Activated CD4-positive, alpha-beta T cell treated with anti-CD3 and anti-CD28 coated beads, Interleukin-2, amount 10 ng/mL, durations not matched to agents 24 days and 14 days (primary cell): Measurements from ENCODE around the gene ZNF804A. TPM values are rescaled to one million over a fixed set of nuclear protein-coding genes. Genes with fewer than 3 reads are reported as not detected.

Experiments used
- DNase-seq: peaks from one replicate; pipeline ENCODE4 v3.0.0; 2022
- H3K27ac Mint-ChIP-seq: one replicate; pipeline ENCODE4 v1.8.0; 2022; ENCODE audit warnings: mild to moderate bottlenecking, mixed read lengths
- H3K27me3 Mint-ChIP-seq: one replicate; pipeline ENCODE4 v1.8.0; 2022; ENCODE audit warnings: mixed read lengths
- H3K36me3 Mint-ChIP-seq: one replicate; pipeline ENCODE4 v1.8.0; 2022; ENCODE audit warnings: low read depth, mild to moderate bottlenecking, mixed read lengths
- H3K4me1 Mint-ChIP-seq: one replicate; pipeline ENCODE4 v1.8.0; 2021; ENCODE audit warnings: mixed read lengths
- H3K4me3 Mint-ChIP-seq: one replicate; pipeline ENCODE4 v1.8.0; 2022; ENCODE audit warnings: mild to moderate bottlenecking, moderate library complexity, mixed read lengths
- H3K9me3 Mint-ChIP-seq: one replicate; pipeline ENCODE4 v1.8.0; 2021; ENCODE audit warnings: mixed read lengths
- intact Hi-C: fragments of 100-400 bp; cut with micrococcal nuclease; formaldehyde crosslinking; loops from one replicate; pipeline ENCODE4 v1.15.1; 2023
- total RNA-seq: library from RNA; stranded (reverse); gene quantifications from 2 replicates; pipeline ENCODE4 v1.2.3, GENCODE V29; 2022

ZNF804A gene
- total RNA-seq, 1 donor from 2014 or later: not detected

DNA sequence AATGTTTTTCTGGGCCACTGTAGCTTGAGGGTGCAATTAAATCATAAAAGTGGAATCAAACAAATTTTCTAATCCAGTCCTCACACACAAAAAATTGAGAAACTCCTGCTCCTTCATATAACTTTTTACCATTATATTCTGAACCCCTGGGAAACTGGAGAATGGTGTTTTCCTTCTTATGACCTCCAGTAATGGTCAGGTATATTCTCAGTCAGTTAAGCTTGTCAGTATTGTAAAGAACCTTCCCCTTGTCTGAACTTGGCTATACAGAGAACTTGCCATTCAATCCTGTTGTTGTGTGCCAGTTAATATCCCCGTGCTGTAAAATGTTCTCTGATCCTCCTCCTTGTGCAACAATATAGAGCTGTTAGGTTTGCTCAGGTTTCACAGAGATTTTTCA, 39.5 kb downstream of the ZNF804A start:
- H3K27ac Mint-ChIP-seq: no peak overlapping the region
- no peaks in the 10 kb centered on the region for H3K36me3 Mint-ChIP-seq
- DNase-seq: no peak
- no peaks in the 10 kb centered on the region for H3K27me3 Mint-ChIP-seq
- no peak overlapping the region for H3K4me3 Mint-ChIP-seq
- H3K9me3 Mint-ChIP-seq: no peaks in the 10 kb centered on the region
- intact Hi-C loops: no loop called here
- H3K4me1 Mint-ChIP-seq: no peaks in the 10 kb centered on the region

- DNase-seq: no peak
- Mint-ChIP-seq H3K36me3 (no peaks in the 10 kb centered on the region), H3K9me3 (no peaks in the 10 kb centered on the region), H3K27ac (no peak overlapping the region), H3K4me3 (no peak overlapping the region), H3K27me3 (no peaks in the 10 kb centered on the region), H3K4me1 (no peaks in the 10 kb centered on the region)
- intact Hi-C loops: no loop called here
Observed at GRCh38 chr2:184644685-184645084, 46.4 kb downstream of the ZNF804A start.

DNA sequence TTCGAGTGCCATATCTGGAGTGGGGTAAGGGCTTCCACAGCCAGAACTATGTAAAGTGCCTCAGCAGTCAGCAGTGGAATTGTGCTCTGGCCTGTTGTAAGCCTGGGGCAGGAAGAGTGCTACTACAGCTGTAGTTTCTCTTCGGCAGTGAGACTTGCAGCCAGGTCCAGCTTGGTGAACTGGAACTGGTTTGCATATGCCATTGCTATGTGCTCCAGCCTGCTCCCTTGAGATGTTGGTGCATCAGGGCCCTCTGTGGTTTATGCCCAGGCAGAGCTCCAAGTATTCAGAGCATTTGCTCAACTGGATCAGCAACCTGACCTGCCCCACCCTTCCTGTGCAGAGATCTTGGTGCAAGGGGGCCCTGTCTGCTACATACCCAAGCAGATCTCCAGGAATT, 47.8 kb downstream of the ZNF804A start:
- Mint-ChIP-seq H3K27ac (no peak overlapping the region), H3K36me3 (no peaks in the 10 kb centered on the region), H3K27me3 (no peaks in the 10 kb centered on the region), H3K4me3 (no peak overlapping the region), H3K9me3 (no peaks in the 10 kb centered on the region), H3K4me1 (no peaks in the 10 kb centered on the region)
- DNase-seq: no peak
- intact Hi-C loops: no loop called here

DNA sequence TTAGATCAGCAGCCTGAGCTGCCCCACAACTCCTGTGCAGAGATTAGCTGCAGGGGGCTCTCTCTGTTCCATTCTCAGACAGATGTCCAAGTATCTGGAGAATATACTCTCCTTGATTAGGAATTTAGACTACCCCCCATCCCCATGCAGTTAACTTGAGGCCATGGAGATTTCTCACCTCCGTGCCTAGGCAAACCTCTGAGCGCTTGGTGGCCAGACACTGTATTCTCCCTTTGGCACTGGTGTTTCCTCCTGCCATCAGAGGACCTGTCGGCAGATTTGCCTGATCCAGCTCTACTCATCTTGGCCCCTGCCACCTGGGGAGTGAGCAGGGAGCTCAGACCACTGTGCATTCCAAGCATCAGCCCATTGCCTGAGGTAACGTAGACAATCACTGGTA, 48.3 kb downstream of the ZNF804A start:
- Mint-ChIP-seq H3K9me3 (no peaks in the 10 kb centered on the region), H3K4me3 (no peak overlapping the region), H3K36me3 (no peaks in the 10 kb centered on the region), H3K27me3 (no peaks in the 10 kb centered on the region), H3K4me1 (no peaks in the 10 kb centered on the region), H3K27ac (no peak overlapping the region)
- no peak for DNase-seq
- intact Hi-C loops: no loop called here

DNA sequence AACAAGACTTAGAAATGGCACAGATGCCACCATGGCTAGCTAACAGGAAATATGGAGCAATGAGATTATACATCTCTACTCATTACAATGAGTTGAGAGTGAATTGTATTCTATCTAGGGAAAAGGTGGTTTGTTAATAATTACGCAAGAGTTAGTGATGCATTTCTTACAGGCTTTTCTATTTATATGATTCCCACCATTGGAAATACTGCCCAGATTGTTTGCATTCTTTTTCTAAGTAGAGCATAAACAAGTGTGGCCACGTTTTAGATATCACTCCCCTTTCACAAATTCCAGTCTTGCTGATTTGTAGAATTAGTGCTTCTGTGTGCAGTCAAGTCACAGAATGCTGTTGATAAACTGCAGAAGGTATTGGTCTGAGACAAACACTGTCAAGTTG, 56.6 kb downstream of the ZNF804A start:
- Mint-ChIP-seq H3K9me3 (no peaks in the 10 kb centered on the region), H3K27me3 (no peaks in the 10 kb centered on the region), H3K36me3 (no peaks in the 10 kb centered on the region), H3K27ac (no peak overlapping the region), H3K4me3 (no peak overlapping the region), H3K4me1 (no peaks in the 10 kb centered on the region)
- intact Hi-C loops: no loop called here
- no peak for DNase-seq

DNA sequence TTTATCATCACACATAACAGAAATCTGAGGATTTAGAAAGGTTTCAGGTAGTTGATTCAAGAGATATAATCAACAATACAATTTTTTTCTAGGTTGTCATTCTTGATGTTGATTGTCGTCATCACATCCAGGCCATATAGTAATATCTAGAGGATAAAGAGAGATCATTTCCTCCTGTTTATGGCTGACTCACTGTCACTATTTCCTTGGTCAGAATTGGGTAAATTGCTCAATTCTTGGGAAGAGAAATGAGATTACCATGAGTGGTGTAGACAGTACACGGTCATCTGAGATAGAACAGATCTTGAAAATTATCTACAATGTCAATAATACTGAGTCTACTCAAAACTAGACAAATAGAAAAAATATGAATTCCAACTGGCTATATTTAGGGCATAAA, 78.8 kb downstream of the ZNF804A start:
- H3K27me3 Mint-ChIP-seq: no peaks in the 10 kb centered on the region
- no peaks in the 10 kb centered on the region for H3K36me3 Mint-ChIP-seq
- H3K9me3 Mint-ChIP-seq: no peaks in the 10 kb centered on the region
- intact Hi-C loops: no loop called here
- no peaks in the 10 kb centered on the region for H3K4me1 Mint-ChIP-seq
- no peak overlapping the region for H3K27ac Mint-ChIP-seq
- no peak for DNase-seq
- no peak overlapping the region for H3K4me3 Mint-ChIP-seq

DNA sequence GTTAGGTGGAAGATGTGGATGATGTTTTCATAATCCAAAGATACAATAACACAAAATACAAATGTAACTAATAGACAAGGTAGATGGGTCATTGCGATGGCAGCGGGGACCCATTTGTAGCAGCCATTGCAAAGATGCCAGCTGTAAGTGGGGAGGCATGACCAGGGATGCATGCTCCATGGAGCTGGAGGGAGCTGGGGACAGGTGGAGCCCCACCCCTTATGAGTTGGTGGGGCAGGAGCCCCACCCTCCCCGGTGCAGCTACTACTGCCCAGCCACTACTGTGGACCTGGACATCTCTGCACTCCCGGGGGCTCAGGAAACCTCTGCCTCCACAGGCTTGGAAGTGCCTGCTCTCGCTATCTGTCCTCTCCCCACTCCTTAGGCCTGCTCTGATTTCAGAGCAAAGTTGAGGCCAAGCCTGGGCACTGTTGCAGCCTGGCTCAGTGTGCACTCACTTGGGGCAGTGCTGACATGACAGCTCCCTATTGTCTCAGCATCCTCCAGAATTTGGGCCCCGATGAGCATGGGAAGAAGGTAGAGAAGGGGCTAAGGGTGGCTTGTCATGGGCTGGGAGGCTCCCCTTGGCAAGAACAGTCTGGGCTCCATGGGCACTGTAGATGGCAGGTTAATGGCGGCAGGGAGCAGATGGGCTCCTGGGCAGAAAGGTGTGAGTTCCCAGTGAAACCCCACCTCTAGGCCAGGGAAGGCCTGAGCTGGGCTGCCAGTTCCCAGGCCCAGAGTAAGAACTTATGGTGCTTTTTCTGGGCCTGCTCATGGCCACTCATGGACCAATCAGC, 81.1 kb downstream of the ZNF804A start:
- intact Hi-C loops: no loop called here
- Mint-ChIP-seq H3K36me3 (no peaks in the 10 kb centered on the region), H3K27me3 (no peaks in the 10 kb centered on the region), H3K27ac (no peak overlapping the region), H3K4me1 (no peaks in the 10 kb centered on the region), H3K9me3 (no peaks in the 10 kb centered on the region), H3K4me3 (no peak overlapping the region)
- no peak for DNase-seq

GRCh38 chr2:184680825-184681224, 82.5 kb downstream of the ZNF804A start:
- Mint-ChIP-seq H3K9me3 (no peaks in the 10 kb centered on the region), H3K4me1 (no peaks in the 10 kb centered on the region), H3K36me3 (no peaks in the 10 kb centered on the region), H3K27ac (no peak overlapping the region), H3K27me3 (no peaks in the 10 kb centered on the region), H3K4me3 (no peak overlapping the region)
- no peak for DNase-seq
- intact Hi-C loops: no loop called here

DNA sequence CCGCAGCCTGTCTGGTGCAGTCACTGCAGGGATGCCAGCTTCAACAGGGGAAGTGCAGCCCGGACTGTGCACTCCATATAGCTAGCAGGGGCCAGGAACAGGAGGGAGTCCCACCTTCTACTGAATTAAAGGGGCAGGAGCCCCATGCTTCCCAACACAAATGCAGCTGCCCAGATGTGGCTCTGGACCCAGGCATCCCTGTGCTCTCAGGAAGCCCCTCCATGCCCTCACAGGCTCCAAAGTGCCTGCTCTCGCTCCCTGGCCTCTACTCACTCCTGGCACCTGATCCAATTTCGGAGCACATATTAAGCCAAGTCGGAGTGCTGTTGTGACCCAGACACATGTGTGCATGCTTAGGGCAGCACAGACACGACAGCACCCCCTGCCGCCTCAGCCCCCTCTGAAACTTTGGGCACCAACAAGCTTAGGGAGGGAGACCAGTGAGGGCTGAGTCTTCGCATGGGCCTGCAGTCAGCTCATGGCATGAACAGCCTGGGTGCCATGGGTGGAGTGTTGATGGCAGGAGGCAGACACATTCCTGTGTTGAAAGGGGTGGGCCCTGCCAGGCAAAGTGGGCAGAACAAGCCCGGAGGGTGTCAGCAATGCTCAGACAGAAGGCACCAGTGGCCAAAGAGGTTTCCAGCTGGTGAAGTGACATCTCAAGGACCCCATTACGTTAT, 83.5 kb downstream of the ZNF804A start:
- no peak for DNase-seq
- H3K4me3 Mint-ChIP-seq: no peak overlapping the region

GRCh38 chr2:184683911-184684310, 85.6 kb downstream of the ZNF804A start:
- no peaks in the 10 kb centered on the region for H3K36me3 Mint-ChIP-seq
- H3K4me1 Mint-ChIP-seq: no peaks in the 10 kb centered on the region
- no peaks in the 10 kb centered on the region for H3K9me3 Mint-ChIP-seq

More for the DNA sequence above, 83.5 kb downstream of the ZNF804A start:
- H3K27me3 Mint-ChIP-seq: no peaks in the 10 kb centered on the region
- no peaks in the 10 kb centered on the region for H3K4me1 Mint-ChIP-seq
- H3K9me3 Mint-ChIP-seq: no peaks in the 10 kb centered on the region
- intact Hi-C loops: no loop called here
- no peaks in the 10 kb centered on the region for H3K36me3 Mint-ChIP-seq
- H3K27ac Mint-ChIP-seq: no peak overlapping the region

GRCh38 chr2:184685999-184686841, 87.9 kb downstream of the ZNF804A start:
- no peaks in the 10 kb centered on the region for H3K27me3 Mint-ChIP-seq
- intact Hi-C loops: no loop called here
- no peaks in the 10 kb centered on the region for H3K9me3 Mint-ChIP-seq
- DNase-seq: no peak
- no peak overlapping the region for H3K27ac Mint-ChIP-seq
- no peak overlapping the region for H3K4me3 Mint-ChIP-seq
- H3K36me3 Mint-ChIP-seq: no peaks in the 10 kb centered on the region
- H3K4me1 Mint-ChIP-seq: no peaks in the 10 kb centered on the region

More at GRCh38 chr2:184683911-184684310, 85.6 kb downstream of the ZNF804A start:
- intact Hi-C loops: no loop called here
- Mint-ChIP-seq H3K27ac (no peak overlapping the region), H3K27me3 (no peaks in the 10 kb centered on the region), H3K4me3 (no peak overlapping the region)
- no peak for DNase-seq

DNA sequence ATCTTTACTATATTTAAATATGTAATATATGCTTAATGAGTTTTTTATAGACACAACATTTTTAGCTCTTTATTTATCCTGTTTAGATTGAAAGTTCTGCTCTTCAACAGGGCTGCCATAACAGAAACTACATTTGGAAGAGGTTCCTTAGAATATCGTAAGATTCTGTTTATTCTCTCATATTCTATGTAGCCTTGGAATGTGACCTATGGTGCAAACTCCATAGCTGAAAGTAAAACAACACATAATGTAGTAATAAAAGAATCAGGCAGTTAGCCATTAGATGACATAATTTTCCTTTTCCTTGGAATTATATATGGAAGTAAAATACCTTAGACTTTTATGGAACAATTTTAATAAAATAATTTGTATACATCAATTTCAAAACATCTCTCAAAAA, 91.3 kb downstream of the ZNF804A start:
- Mint-ChIP-seq H3K36me3 (no peaks in the 10 kb centered on the region), H3K27me3 (no peaks in the 10 kb centered on the region), H3K4me3 (no peak overlapping the region), H3K9me3 (no peaks in the 10 kb centered on the region), H3K27ac (no peak overlapping the region), H3K4me1 (no peaks in the 10 kb centered on the region)
- intact Hi-C loops: no loop called here
- DNase-seq: no peak

- no peak overlapping the region for H3K27ac Mint-ChIP-seq
Observed at GRCh38 chr2:184692141-184692734, 93.9 kb downstream of the ZNF804A start.

GRCh38 chr2:184696644-184697043, 98.3 kb downstream of the ZNF804A start:
- Mint-ChIP-seq H3K4me1 (no peaks in the 10 kb centered on the region), H3K27me3 (no peaks in the 10 kb centered on the region), H3K36me3 (no peaks in the 10 kb centered on the region), H3K4me3 (no peak overlapping the region), H3K9me3 (no peaks in the 10 kb centered on the region), H3K27ac (no peak overlapping the region)
- no peak for DNase-seq
- intact Hi-C loops: no loop called here

More at GRCh38 chr2:184692141-184692734, 93.9 kb downstream of the ZNF804A start:
- H3K9me3 Mint-ChIP-seq: no peaks in the 10 kb centered on the region
- DNase-seq: no peak
- no peaks in the 10 kb centered on the region for H3K27me3 Mint-ChIP-seq
- intact Hi-C loops: no loop called here
- no peaks in the 10 kb centered on the region for H3K36me3 Mint-ChIP-seq
- H3K4me1 Mint-ChIP-seq: no peaks in the 10 kb centered on the region
- H3K4me3 Mint-ChIP-seq: no peak overlapping the region
